NCI-H2196 (cell line): Measurements from ENCODE around the gene USP24.

Experiments used
- DNase-seq: peaks from one replicate; lab custom pipeline; 2025; ENCODE audit not compliant: unreplicated experiment; lab: John Stamatoyannopoulos, UW

Gene USP24

GRCh38 chr1:55055951-55056631 is 159.1 kb downstream of the USP24 start:
- no peak for DNase-seq

- DNase-seq, result no peak
These were observed 159.9 kb downstream of the USP24 start for GRCh38 chr1:55055084-55055882.

GRCh38 chr1:55054396-55054795 is 160.8 kb downstream of the USP24 start:
- DNase-seq, result no peak

GRCh38 chr1:55053265-55053954 is 161.8 kb downstream of the USP24 start:
- no peak for DNase-seq

GRCh38 chr1:55052221-55053142 is 162.7 kb downstream of the USP24 start:
- no peak for DNase-seq

- no peak for DNase-seq
These were observed 163.5 kb downstream of the USP24 start for GRCh38 chr1:55051621-55052020.

GRCh38 chr1:55051169-55051568 is 164.0 kb downstream of the USP24 start:
- DNase-seq, result no peak

- peak; percentile 55 for DNase-seq
These were observed 164.9 kb downstream of the USP24 start for GRCh38 chr1:55050283-55050682.

- DNase-seq, result peak; percentile 73
These were observed 165.3 kb downstream of the USP24 start for GRCh38 chr1:55049914-55050278.

- DNase-seq, result no peak
These were observed 165.8 kb downstream of the USP24 start for GRCh38 chr1:55049271-55049913.

GRCh38 chr1:55048453-55049270 is 166.5 kb downstream of the USP24 start:
- no peak for DNase-seq

GRCh38 chr1:55047611-55048010 is 167.6 kb downstream of the USP24 start:
- no peak for DNase-seq

- no peak for DNase-seq
These were observed 168.3 kb downstream of the USP24 start for GRCh38 chr1:55046871-55047270.

- no peak for DNase-seq
These were observed 169.7 kb downstream of the USP24 start for GRCh38 chr1:55045430-55045829.

GRCh38 chr1:55044617-55045397 is 170.4 kb downstream of the USP24 start:
- DNase-seq, result no peak

GRCh38 chr1:55043726-55044125 is 171.4 kb downstream of the USP24 start:
- DNase-seq, result no peak

- DNase-seq, result no peak
These were observed 172.2 kb downstream of the USP24 start for GRCh38 chr1:55043011-55043410.

GRCh38 chr1:55041613-55042012 is 173.6 kb downstream of the USP24 start:
- DNase-seq, result no peak
